IPS-18a (cell line): ENCODE results near the gene LYAR.

Experiments used
- H3K27ac ChIP-seq: one replicate; pipeline ENCODE4 v1.5.1; 2013; ENCODE audit warnings: low read length
- H3K27me3 ChIP-seq: one replicate; pipeline ENCODE4 v1.6.1; 2013; ENCODE audit warnings: mild to moderate bottlenecking, low read length; ENCODE audit not compliant: control insufficient read depth, insufficient read depth
- H3K36me3 ChIP-seq: one replicate; pipeline ENCODE4 v1.6.1; 2013; ENCODE audit warnings: low read depth, low read length; ENCODE audit not compliant: control insufficient read depth
- H3K4me1 ChIP-seq: one replicate; pipeline ENCODE4 v1.6.1; 2013; ENCODE audit warnings: low read depth, low read length; ENCODE audit not compliant: control insufficient read depth
- H3K4me3 ChIP-seq: one replicate; pipeline ENCODE4 v1.5.1; 2013; ENCODE audit warnings: low read length
- H3K9ac ChIP-seq: one replicate; pipeline ENCODE4 v1.6.1; 2013; ENCODE audit warnings: mild to moderate bottlenecking, low read length, moderate library complexity
- H3K9me3 ChIP-seq: one replicate; pipeline ENCODE4 v1.6.1; 2013; ENCODE audit warnings: low read depth, low read length; ENCODE audit not compliant: control insufficient read depth

LYAR gene

DNA sequence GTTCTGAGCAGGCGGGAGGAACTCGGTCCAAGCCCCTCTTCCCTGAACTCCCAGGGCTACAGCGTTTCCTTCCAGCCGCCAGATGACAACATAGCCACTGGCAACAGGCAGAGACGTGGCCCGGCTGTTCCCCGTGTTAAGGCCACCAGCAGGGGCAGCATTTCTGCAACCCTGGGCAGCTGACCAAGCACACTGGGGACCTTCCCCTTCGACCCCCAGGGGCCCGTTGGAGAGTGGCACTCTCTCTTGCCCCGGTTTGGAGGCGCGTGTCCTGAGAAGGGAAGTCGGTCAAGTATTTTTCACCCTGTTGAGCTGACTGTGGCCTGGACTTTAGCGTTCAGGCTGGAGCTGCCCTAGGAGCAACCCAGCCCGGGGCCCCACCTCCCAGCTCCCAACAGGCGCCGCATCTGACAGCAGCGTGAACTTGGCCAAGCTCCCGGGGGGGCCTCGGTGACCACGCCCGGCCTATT, 37.7 kb upstream of the LYAR start:
- Histone ChIP-seq H3K27me3 (no peaks in the 10 kb centered on the region), H3K36me3 (no peaks in the 10 kb centered on the region), H3K9ac (no peak overlapping the region), H3K9me3 (no peaks in the 10 kb centered on the region), H3K27ac (no peak overlapping the region), H3K4me3 (peak overlapping the region; percentile 7), H3K4me1 (peaks cover 3% of the 10 kb centered on the region)

DNA sequence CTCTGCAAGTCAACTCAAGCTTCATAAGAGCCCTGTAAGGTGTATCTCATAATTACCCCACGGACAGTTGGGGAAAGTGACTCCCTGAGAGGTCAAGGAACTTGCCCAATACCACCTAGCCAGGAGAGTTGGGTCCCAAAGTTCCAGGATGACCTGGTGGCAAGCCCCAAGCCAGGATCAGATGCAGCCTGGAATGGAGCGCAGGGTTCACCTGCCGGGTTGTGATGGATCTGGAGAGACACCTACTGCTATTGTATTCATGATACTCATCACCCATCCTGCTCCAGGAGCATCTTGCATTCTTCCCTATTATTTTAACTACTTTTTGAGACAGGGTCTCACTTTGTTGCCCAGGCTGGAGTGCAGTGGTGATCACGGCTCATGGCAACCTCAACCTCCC, 36.2 kb upstream of the LYAR start:
- H3K36me3 ChIP-seq: peaks cover 1% of the 10 kb centered on the region

DNA sequence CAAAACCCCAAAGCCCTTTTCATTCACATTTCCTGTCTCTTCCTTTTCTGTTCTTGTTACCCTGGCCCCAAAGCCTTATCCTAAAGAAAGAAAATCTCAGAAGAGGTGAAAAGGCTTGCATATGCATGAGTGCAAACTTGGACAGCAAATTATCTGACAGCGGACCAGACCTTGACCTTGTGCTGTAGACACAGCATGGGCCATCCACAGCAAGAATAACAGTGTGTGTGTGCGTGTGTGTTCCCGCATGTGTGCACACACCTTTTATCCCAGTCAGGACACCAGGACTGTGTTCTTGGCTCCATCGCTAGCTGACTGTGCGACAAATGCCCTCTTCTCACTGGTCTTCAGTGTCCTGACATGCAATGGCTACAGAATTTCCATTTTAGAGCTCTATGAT, 35.4 kb upstream of the LYAR start:
- H3K9ac ChIP-seq: no peak overlapping the region
- peaks cover 3% of the 10 kb centered on the region for H3K4me1 ChIP-seq

More for the DNA sequence above, 36.2 kb upstream of the LYAR start:
- peaks cover 3% of the 10 kb centered on the region for H3K4me1 ChIP-seq
- no peak overlapping the region for H3K27ac ChIP-seq
- H3K9ac ChIP-seq: no peak overlapping the region
- H3K9me3 ChIP-seq: no peaks in the 10 kb centered on the region
- H3K4me3 ChIP-seq: no peak overlapping the region
- no peaks in the 10 kb centered on the region for H3K27me3 ChIP-seq

DNA sequence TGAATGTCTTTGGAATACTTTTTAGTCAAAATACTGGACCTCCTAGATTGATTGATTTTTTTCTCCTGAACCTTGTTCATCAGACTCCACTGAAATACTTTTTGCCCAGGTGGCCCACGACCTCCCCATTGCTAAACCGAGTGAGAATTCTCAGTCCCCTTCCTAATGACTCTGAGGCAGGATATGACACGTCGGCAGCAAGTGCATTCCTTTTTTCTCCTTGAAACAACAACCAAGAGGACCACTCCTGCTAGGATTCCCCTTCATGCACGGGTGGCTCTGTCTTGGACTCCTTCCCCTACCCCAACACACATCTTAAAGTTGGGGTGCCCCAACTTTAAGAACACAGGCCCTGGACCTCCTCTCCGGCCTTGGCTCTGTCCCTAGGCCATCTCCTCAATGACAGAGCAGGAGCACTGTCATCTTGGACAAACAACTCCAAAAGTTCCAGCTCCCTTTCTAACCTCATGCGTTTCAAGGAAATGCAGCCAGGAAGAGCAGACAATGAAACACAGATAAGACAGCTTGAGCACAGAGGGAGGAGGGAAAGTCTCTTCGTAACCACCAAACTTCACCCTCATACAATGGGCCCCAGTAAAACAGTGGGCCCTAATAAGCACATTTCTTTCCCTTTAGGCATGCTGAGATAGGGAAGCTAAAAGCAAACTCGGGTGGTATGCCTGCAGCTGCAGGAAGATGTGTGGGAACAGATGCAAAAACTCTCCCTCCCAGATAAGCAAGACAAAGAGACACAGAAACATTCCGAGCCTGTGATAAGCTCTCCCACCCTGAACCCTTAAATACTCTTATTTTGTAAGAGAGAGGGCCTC, 34.0 kb upstream of the LYAR start:
- Histone ChIP-seq H3K9ac (no peak overlapping the region), H3K27me3 (no peaks in the 10 kb centered on the region), H3K36me3 (peaks cover 3% of the 10 kb centered on the region), H3K4me3 (no peak overlapping the region), H3K27ac (no peak overlapping the region), H3K4me1 (peaks cover 3% of the 10 kb centered on the region), H3K9me3 (no peaks in the 10 kb centered on the region)

More for the DNA sequence above, 35.4 kb upstream of the LYAR start:
- Histone ChIP-seq H3K36me3 (peaks cover 3% of the 10 kb centered on the region), H3K4me3 (no peak overlapping the region), H3K27ac (no peak overlapping the region), H3K27me3 (no peaks in the 10 kb centered on the region), H3K9me3 (no peaks in the 10 kb centered on the region)

DNA sequence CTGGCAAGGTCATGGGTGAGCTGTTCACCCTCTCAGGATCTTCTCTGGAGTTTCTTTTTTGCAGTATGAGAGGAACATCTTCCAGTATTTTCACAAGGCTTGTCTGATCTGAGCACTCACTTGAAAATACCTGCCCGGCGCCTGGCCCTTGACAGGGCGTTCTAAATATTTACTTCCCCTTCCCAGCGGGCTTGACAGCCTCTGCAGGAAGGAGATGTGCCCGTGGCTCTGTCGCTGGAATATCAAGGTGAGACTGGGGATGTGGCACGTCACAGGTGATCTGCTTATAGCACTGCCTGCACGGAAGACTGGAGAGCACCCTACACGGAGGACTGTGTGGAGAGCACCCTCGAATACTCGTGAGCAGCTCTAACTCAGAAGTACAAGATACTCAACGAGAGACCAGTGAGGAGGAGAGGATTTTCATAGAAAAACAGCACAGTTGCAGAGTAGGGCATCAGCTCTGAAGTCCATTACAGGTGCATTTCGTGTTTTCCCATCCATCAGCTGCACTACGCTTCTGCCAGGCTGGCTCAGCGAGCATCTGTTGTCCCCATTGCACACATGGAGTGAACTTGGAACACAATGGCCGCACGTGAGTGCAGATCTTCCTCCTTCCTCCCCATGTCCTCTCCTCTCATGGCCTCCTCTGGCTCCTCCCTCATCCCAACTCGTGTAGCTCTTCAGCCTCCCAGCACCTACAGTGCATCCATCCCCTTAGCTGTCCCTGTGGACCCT, 32.2 kb upstream of the LYAR start:
- Histone ChIP-seq H3K27ac (no peak overlapping the region), H3K9ac (no peak overlapping the region), H3K27me3 (no peaks in the 10 kb centered on the region), H3K9me3 (no peaks in the 10 kb centered on the region), H3K4me3 (no peak overlapping the region), H3K4me1 (peaks cover 3% of the 10 kb centered on the region), H3K36me3 (peaks cover 3% of the 10 kb centered on the region)

DNA sequence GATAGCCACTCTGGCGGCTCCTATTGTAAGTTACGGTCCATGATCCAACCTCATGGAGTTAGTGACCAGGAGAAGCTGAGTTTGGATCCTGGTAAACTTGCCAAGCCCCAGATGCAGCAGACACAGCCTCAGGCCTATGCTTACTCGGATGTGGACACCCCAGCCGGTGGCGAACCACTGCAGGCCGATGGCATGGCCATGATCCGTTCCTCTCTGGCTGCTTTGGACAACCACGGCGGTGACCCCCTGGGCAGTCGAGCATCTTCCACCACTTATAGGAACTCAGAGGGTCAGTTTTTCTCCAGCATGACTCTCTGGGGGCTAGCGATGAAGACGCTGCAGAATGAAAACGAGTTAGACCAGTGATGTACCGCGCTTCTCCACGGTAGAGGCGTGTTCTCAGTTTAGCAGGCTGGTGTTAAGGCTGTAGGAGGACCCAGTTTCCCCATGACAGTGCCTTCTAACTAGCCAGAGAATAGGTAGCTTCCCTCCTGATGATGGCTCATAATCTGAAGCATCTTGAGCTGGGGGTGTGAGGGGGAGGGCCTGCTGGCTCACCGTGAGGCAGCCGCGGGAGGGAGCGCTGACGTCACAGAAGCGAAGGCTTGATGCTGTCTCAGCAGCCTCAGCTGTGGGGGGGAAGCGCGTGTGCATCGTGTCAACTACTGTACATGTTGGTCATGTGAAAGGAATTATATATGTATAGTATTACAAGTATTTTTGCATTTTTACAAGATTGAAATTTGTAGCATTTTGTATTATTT, 31.2 kb upstream of the LYAR start:
- Histone ChIP-seq H3K9ac (no peak overlapping the region), H3K36me3 (peaks cover 8% of the 10 kb centered on the region), H3K4me1 (peaks cover 3% of the 10 kb centered on the region), H3K9me3 (no peaks in the 10 kb centered on the region), H3K27ac (no peak overlapping the region), H3K27me3 (no peaks in the 10 kb centered on the region), H3K4me3 (no peak overlapping the region)

DNA sequence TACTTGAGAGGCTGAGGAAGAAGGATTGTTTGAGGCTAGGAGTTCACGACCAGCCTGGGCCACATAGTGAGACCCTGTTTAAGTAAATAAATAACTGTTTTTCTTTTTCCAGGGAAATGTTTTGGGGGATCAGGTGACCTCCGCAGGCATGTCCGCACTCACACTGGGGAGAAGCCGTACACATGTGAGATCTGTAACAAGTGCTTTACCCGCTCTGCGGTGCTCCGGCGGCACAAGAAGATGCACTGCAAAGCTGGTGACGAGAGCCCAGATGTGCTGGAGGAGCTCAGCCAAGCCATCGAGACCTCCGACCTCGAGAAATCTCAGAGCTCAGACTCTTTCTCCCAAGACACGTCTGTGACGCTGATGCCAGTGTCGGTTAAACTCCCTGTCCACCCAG, 30.6 kb upstream of the LYAR start:
- Histone ChIP-seq H3K9me3 (no peaks in the 10 kb centered on the region), H3K4me1 (peaks cover 8% of the 10 kb centered on the region), H3K4me3 (no peak overlapping the region)

DNA sequence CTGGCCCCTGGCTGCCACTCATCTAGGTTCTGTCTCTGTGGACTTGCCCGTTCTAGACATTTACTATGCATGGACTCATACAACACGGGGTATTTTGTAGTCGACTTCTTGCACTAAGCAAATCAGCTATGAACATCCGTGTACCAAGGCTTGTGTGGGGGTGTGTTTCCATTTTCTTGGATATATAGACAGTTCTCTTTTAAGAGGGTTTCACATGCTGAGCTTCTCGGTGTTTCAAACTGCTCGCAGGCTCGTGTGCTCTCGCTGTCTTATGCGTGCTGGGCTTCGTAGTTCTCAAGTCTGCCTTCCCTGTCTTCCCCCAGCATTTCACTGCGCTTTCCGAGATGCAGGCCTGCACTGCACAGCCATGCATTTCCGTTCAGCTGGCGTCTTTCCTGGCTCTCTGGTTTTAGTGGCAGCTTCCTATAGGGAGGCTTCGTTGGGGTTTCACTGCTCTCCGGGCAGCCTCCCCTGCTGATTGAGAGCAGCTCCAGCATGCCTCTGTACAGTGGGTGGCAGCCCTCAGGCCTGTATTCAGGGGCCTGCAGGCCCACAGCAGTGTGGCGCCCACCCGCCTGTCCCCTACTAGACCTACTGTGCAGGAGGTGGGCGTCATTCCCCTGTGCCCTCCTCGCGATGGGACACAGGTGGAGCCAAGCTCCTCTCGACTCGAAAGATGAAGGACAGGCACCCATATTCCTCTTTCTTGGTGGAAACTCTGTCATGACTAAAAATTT, 27.7 kb upstream of the LYAR start:
- peaks cover 5% of the 10 kb centered on the region for H3K4me1 ChIP-seq
- H3K27ac ChIP-seq: no peak overlapping the region
- H3K9me3 ChIP-seq: no peaks in the 10 kb centered on the region
- no peak overlapping the region for H3K4me3 ChIP-seq
- no peaks in the 10 kb centered on the region for H3K27me3 ChIP-seq
- H3K36me3 ChIP-seq: peaks cover 8% of the 10 kb centered on the region
- H3K9ac ChIP-seq: no peak overlapping the region

More for the DNA sequence above, 30.6 kb upstream of the LYAR start:
- peaks cover 8% of the 10 kb centered on the region for H3K36me3 ChIP-seq
- no peaks in the 10 kb centered on the region for H3K27me3 ChIP-seq
- no peak overlapping the region for H3K27ac ChIP-seq
- H3K9ac ChIP-seq: no peak overlapping the region

DNA sequence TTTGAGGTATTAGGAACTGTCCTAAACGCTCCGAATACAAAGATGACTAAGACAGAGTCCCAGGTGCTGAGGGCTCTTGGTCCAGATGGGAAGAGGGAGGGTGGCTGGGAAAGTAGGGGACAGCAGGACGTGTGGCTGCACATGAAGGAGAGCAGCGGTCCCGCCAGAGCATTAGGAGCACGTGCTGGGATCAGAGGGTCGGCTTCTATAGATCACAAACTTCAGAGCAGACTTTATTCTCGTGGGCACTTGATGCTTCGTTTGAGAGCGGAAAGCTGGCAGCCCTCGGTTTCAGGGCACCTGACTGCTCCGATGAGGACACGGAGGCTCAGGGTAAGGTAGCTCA, 26.2 kb upstream of the LYAR start:
- Histone ChIP-seq H3K36me3 (peaks cover 7% of the 10 kb centered on the region), H3K9me3 (no peaks in the 10 kb centered on the region), H3K4me3 (no peak overlapping the region), H3K27me3 (no peaks in the 10 kb centered on the region), H3K27ac (no peak overlapping the region), H3K9ac (no peak overlapping the region), H3K4me1 (peaks cover 5% of the 10 kb centered on the region)

DNA sequence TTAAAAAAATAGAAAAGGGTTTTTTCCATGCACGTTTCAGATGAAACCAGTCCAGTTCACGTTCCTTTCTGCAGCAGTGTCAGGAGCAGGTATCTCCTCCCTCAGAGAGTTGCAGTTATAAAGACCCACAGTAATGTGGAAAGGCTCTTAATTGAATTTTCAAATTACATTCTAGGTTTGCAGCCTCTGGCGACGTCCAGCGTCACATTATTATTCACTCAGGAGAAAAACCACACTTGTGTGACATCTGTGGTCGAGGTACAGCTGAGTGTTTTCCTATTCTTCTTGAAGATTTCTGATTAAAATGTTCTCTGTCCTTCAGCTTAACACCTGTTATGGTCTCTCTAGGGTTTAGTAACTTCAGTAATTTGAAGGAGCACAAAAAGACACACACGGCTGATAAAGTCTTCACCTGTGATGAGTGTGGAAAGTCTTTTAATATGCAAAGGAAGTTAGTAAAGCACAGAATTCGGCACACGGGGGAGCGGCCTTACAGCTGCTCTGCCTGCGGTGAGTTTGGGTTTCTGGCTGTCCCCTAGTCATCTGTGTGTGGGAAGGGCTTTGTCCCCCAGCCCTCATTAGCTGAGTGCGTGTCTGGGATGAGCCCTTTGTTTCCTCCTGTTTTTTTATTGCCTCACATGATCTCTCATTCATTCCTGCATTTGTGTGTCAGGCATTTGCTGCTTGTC, 25.7 kb upstream of the LYAR start:
- Histone ChIP-seq H3K36me3 (peaks cover 5% of the 10 kb centered on the region), H3K9ac (no peak overlapping the region), H3K9me3 (no peaks in the 10 kb centered on the region), H3K4me1 (peaks cover 5% of the 10 kb centered on the region), H3K27ac (no peak overlapping the region), H3K4me3 (no peak overlapping the region), H3K27me3 (no peaks in the 10 kb centered on the region)
